B cell (primary cell): ENCODE data around the gene TFAP2B.

Experiments
- EZH2 ChIP-seq: IDR thresholded peaks from 2 replicates; pipeline ENCODE4 v1.6.1; 2012; ENCODE audit warnings: borderline replicate concordance, low read depth, mild to moderate bottlenecking, moderate library complexity, low read length; ENCODE audit not compliant: insufficient read depth, poor library complexity, severe bottlenecking
- TF ChIP-seq, protein P1 (sequence below): fragments of 200-600 bp; IDR thresholded peaks from one replicate; pipeline ENCODE4 v1.8.0; 2022; ENCODE audit warnings: antibody characterized with exemption, mild to moderate bottlenecking

DNA sequence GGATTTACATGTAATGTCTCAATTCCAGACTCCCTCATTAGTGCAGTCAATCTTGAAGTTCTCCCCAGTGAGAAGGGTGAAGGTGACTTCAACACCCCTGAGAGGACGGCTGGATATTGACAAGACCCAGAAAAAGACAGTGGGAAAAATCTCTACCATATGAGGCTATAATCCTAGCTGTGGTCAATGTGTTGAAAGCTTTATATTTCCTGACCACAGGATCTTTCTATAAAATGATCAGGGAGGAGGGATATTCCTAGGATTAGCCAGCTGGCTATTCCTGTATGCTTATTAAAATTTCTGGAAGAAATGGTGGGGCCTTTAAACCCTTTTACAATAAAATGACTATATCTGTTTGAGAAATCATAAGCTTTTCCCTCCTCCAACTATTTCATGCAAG is 43.0 kb downstream of the TFAP2B start:
- TF ChIP-seq, protein P1, sequence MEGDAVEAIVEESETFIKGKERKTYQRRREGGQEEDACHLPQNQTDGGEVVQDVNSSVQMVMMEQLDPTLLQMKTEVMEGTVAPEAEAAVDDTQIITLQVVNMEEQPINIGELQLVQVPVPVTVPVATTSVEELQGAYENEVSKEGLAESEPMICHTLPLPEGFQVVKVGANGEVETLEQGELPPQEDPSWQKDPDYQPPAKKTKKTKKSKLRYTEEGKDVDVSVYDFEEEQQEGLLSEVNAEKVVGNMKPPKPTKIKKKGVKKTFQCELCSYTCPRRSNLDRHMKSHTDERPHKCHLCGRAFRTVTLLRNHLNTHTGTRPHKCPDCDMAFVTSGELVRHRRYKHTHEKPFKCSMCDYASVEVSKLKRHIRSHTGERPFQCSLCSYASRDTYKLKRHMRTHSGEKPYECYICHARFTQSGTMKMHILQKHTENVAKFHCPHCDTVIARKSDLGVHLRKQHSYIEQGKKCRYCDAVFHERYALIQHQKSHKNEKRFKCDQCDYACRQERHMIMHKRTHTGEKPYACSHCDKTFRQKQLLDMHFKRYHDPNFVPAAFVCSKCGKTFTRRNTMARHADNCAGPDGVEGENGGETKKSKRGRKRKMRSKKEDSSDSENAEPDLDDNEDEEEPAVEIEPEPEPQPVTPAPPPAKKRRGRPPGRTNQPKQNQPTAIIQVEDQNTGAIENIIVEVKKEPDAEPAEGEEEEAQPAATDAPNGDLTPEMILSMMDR = no peak
- no peak for TF ChIP-seq EZH2
